SU-DHL-6 (cell line): Measurements from ENCODE around the gene ARHGAP26.
"Not testable (repeated sequence)": the region's sequence is repeated elsewhere in the genome, so short reads cannot be mapped to it uniquely, and the experiment has no call there.

Experiments used
- H2AFZ ChIP-seq: fragments of 200-600 bp; sonication (generic); 2 replicates; pipeline ENCODE4 v1.6.1; 2014; ENCODE audit warnings: low read depth, mild to moderate bottlenecking, moderate library complexity, mixed read lengths, antibody characterized with exemption, low read length; ENCODE audit not compliant: severe bottlenecking
- H3F3A ChIP-seq: fragments of 200-600 bp; shearing (Covaris generic); 2 replicates; pipeline ENCODE4 v1.6.0; 2016; ENCODE audit warnings: antibody characterized with exemption, mild to moderate bottlenecking; ENCODE audit not compliant: insufficient read depth
- H3K27ac ChIP-seq: fragments of 200-600 bp; sonication (generic); 2 replicates; pipeline ENCODE4 v1.5.1; 2016; ENCODE audit warnings: low read depth, mild to moderate bottlenecking, low read length, moderate library complexity, mixed read lengths
- H3K27me3 ChIP-seq: fragments of 200-600 bp; sonication (generic), shearing (Covaris generic); 2 replicates; pipeline ENCODE4 v1.6.0; 2014; ENCODE audit warnings: mild to moderate bottlenecking, low read length
- H3K36me3 ChIP-seq: fragments of 200-600 bp; sonication (generic); 2 replicates; pipeline ENCODE4 v1.6.1; 2014; ENCODE audit warnings: mild to moderate bottlenecking, low read length, mixed read lengths
- H3K4me2 ChIP-seq: fragments of 300-600, 200-600 bp; shearing (Covaris generic), sonication (generic); 2 replicates; pipeline ENCODE4 v1.6.0; 2014; ENCODE audit warnings: low read length, low read depth, mild to moderate bottlenecking; ENCODE audit not compliant: poor library complexity, severe bottlenecking
- H3K4me3 ChIP-seq: fragments of 200-600 bp; sonication (generic); 2 replicates; pipeline ENCODE4 v1.5.1; 2014; ENCODE audit warnings: antibody characterized with exemption, low read length, mild to moderate bottlenecking, mixed read lengths; ENCODE audit not compliant: insufficient read depth, poor library complexity, severe bottlenecking
- H3K79me2 ChIP-seq: fragments of 200-600 bp; sonication (generic); 2 replicates; pipeline ENCODE4 v1.6.1; 2014; ENCODE audit warnings: mild to moderate bottlenecking, low read length, moderate library complexity; ENCODE audit not compliant: insufficient read depth
- H3K9ac ChIP-seq: fragments of 200-600 bp; sonication (generic); 2 replicates; pipeline ENCODE4 v1.7.0; 2014; ENCODE audit warnings: mild to moderate bottlenecking, low read length
- H3K9me2 ChIP-seq: fragments of 200-600 bp; sonication (generic); replicated peaks from 2 replicates; pipeline ENCODE4 v1.6.1; 2014; ENCODE audit warnings: low read length; ENCODE audit not compliant: insufficient read depth
- H3K9me3 ChIP-seq: fragments of 200-600 bp; sonication (generic); 2 replicates; pipeline ENCODE4 v1.6.1; 2014; ENCODE audit warnings: low read length, mixed read lengths; ENCODE audit not compliant: insufficient read depth
- H4K20me1 ChIP-seq: fragments of 200-600 bp; sonication (generic); 2 replicates; pipeline ENCODE4 v1.6.1; 2014; ENCODE audit warnings: low read depth, mild to moderate bottlenecking, antibody characterized with exemption, low read length, moderate library complexity, mixed read lengths
- EZH2phosphoT487 ChIP-seq: fragments of 200-600 bp; sonication (generic), shearing (Covaris generic); conservative IDR thresholded peaks from 2 replicates; pipeline ENCODE4 v1.6.1; 2018; ENCODE audit warnings: mild to moderate bottlenecking, antibody characterized with exemption, low read length, moderate library complexity, mixed read lengths
- TF ChIP-seq, protein P1 (sequence below): fragments of 200-600 bp; sonication (generic); IDR thresholded peaks from one replicate; pipeline ENCODE4 v1.5.1; 2017; ENCODE audit warnings: antibody characterized with exemption, mild to moderate bottlenecking, low read length, moderate library complexity; ENCODE audit not compliant: insufficient read depth, poor library complexity, severe bottlenecking

ARHGAP26 gene

DNA sequence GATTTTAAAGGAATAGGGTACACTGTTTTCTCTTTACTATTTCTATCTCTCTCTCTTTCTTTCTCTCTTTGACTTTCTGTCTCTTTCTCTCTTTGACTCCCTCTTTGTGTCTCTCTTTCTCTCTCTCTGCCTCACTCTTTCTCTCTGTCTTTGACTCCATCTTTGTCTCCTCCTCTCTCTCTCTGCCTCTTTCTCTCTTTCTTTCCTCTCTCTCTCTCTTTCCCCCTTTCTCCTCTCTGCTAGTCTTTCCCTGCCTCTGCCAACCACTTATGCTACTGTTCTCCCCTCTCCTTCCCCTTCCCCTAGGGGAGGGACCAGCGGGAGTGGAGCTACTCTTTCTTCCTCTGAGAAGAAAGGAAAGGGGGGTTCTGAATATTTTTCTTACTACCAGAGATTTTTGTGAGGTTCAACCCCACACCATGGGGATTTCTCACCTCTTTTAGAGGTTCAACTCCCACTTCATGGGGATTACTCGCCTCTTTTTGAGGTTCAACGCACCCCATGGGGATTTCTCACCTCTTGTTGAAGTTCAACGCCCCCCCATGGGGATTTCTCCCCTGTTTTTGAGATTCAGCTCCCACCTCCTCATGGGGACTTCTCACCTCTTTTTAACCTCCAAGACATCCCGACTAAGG lies 323.4 kb downstream of the ARHGAP26 start:
- Histone ChIP-seq H3K9me3 (no peaks in the 10 kb centered on the region), H3K9me2 (no peaks in the 10 kb centered on the region), H3K36me3 (no peaks in the 10 kb centered on the region), H3F3A (no peaks in the 10 kb centered on the region), H3K27ac (no peak overlapping the region), H3K79me2 (no peaks in the 10 kb centered on the region), H3K4me2 (no peak overlapping the region), H2AFZ (no peak overlapping the region), H3K9ac (no peak overlapping the region), H3K4me3 (no peak overlapping the region), H4K20me1 (no peaks in the 10 kb centered on the region), H3K27me3 (no peaks in the 10 kb centered on the region)
- TF ChIP-seq, protein P1, sequence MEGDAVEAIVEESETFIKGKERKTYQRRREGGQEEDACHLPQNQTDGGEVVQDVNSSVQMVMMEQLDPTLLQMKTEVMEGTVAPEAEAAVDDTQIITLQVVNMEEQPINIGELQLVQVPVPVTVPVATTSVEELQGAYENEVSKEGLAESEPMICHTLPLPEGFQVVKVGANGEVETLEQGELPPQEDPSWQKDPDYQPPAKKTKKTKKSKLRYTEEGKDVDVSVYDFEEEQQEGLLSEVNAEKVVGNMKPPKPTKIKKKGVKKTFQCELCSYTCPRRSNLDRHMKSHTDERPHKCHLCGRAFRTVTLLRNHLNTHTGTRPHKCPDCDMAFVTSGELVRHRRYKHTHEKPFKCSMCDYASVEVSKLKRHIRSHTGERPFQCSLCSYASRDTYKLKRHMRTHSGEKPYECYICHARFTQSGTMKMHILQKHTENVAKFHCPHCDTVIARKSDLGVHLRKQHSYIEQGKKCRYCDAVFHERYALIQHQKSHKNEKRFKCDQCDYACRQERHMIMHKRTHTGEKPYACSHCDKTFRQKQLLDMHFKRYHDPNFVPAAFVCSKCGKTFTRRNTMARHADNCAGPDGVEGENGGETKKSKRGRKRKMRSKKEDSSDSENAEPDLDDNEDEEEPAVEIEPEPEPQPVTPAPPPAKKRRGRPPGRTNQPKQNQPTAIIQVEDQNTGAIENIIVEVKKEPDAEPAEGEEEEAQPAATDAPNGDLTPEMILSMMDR = no peak
- no peak for TF ChIP-seq EZH2phosphoT487

DNA sequence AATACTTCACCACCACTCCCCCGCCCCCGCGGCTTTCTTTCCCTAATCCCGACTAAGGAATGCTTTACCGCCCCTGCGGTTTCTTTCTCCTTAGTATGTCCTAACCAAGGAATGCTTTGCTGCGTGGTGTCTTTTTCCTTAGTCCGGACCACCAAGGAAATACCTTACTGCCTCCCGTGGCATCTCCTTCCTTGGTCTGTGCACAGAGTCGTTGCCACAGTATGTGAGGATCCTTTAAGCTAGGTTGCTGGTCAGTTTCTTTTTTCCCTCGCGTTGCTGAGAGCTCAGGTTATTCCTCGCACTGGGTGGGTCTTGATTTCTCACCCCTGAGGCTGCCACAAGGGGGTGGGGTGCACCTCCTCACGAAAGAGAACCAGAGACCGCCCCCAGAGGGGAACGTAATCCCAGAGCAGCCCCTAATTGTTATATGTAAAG lies 323.9 kb downstream of the ARHGAP26 start:
- TF ChIP-seq, protein P1 = no peak
- no peak for TF ChIP-seq EZH2phosphoT487
- no peak overlapping the region for H3K4me3 ChIP-seq
- no peaks in the 10 kb centered on the region for H3K9me3 ChIP-seq
- no peak overlapping the region for H3K9ac ChIP-seq
- H2AFZ ChIP-seq = no peak overlapping the region
- H3K79me2 ChIP-seq = no peaks in the 10 kb centered on the region
- no peaks in the 10 kb centered on the region for H3K27me3 ChIP-seq
- no peaks in the 10 kb centered on the region for H3K9me2 ChIP-seq
- H3K4me2 ChIP-seq = no peak overlapping the region
- no peaks in the 10 kb centered on the region for H3K36me3 ChIP-seq
- H3F3A ChIP-seq = no peaks in the 10 kb centered on the region
- H3K27ac ChIP-seq = no peak overlapping the region
- H4K20me1 ChIP-seq = no peaks in the 10 kb centered on the region

- H3K79me2 ChIP-seq, H3F3A ChIP-seq, H3K36me3 ChIP-seq, H4K20me1 ChIP-seq, H2AFZ ChIP-seq, H3K9me3 ChIP-seq, H3K9me2 ChIP-seq, H3K27ac ChIP-seq, H3K9ac ChIP-seq, H3K27me3 ChIP-seq, H3K4me2 ChIP-seq, H3K4me3 ChIP-seq: not testable (repeated sequence)
Measured at GRCh38 chr5:143094608-143095007, 324.4 kb downstream of the ARHGAP26 start.

GRCh38 chr5:143101121-143101520 lies 330.9 kb downstream of the ARHGAP26 start:
- Histone ChIP-seq H3K4me3 (no peak overlapping the region), H3K79me2 (no peaks in the 10 kb centered on the region), H2AFZ (no peak overlapping the region), H3K27me3 (no peaks in the 10 kb centered on the region), H3F3A (no peaks in the 10 kb centered on the region), H3K27ac (no peak overlapping the region), H3K9me2 (no peaks in the 10 kb centered on the region), H3K9me3 (no peaks in the 10 kb centered on the region), H3K36me3 (no peaks in the 10 kb centered on the region), H3K9ac (no peak overlapping the region), H3K4me2 (no peak overlapping the region), H4K20me1 (no peaks in the 10 kb centered on the region)
- no peak for TF ChIP-seq EZH2phosphoT487
- TF ChIP-seq, protein P1 = no peak
